Aorta (tissue), 5 donors: Measurements from ENCODE around the gene NPAS3. TPM values are rescaled to one million over a fixed set of nuclear protein-coding genes. Genes with fewer than 3 reads are reported as not detected.

ENCODE experiments used
- ATAC-seq: fragments of 200-7000 bp; cut with Tn5 transposase; one replicate; pipeline ENCODE4 v1.9.1; 2022; ENCODE audit warnings: moderate library complexity; ENCODE audit not compliant: low FRiP score
- DNase-seq, 2 donors: peaks; one replicate each; pipeline ENCODE4 v3.0.0-alpha.2; 2020
- H3K27ac ChIP-seq, 2 donors: one replicate each; pipeline ENCODE4 v1.5.1; 2013; ENCODE audit warnings: low read length in 2 of 2, mild to moderate bottlenecking in 2 of 2, moderate library complexity in 2 of 2, control low read depth in 1 of 2, inconsistent platforms in 1 of 2, low read depth in 1 of 2
- H3K27me3 ChIP-seq, 2 donors: one replicate each; pipeline ENCODE4 v1.6.1; 2013; ENCODE audit warnings: control low read depth in 1 of 2, low read length in 1 of 2, mild to moderate bottlenecking in 1 of 2, moderate library complexity in 1 of 2; ENCODE audit not compliant: insufficient read depth in 2 of 2, control insufficient read depth in 1 of 2
- H3K36me3 ChIP-seq, 2 donors: one replicate each; pipeline ENCODE4 v1.6.1; 2013; ENCODE audit warnings: control low read depth in 1 of 2, low read length in 1 of 2, mild to moderate bottlenecking in 1 of 2; ENCODE audit not compliant: insufficient read depth in 2 of 2, control insufficient read depth in 1 of 2
- H3K4me1 ChIP-seq, 2 donors: one replicate each; pipeline ENCODE4 v1.6.1; 2013; ENCODE audit warnings: low read length in 2 of 2, control low read depth in 1 of 2, mild to moderate bottlenecking in 1 of 2, moderate library complexity in 1 of 2; ENCODE audit not compliant: insufficient read depth in 2 of 2, control insufficient read depth in 1 of 2
- H3K4me3 ChIP-seq, 2 donors: one replicate each; pipeline ENCODE4 v1.5.1; 2013; ENCODE audit warnings: low read length in 2 of 2, control low read depth in 1 of 2, mild to moderate bottlenecking in 1 of 2
- H3K9me3 ChIP-seq: one replicate; pipeline ENCODE4 v1.6.1; 2013; ENCODE audit warnings: mild to moderate bottlenecking, low read length; ENCODE audit not compliant: control insufficient read depth
- WGBS, 2 donors: extraction: QIAGEN DNeasy Blood & Tissue Kit; methylation state at CpG; one replicate each; pipeline ENCODE4 v1.1.7; 2013; 5-methylcytosine and 5-hydroxymethylcytosine counted together
- intact Hi-C, 2 donors: fragments of 100-400 bp; cut with DNase I; formaldehyde crosslinking; loops; one replicate each; pipeline versions ENCODE4 v1.14.2 to v1.15.0; 2022
- polyA plus RNA-seq, 2 donors: library from polyadenylated mRNA; stranded (reverse); fragments of 200-250 nt; gene quantifications; one replicate each; pipeline ENCODE4 v1.2.3, GENCODE V29; 2013
- total RNA-seq, 2 donors: library from RNA; stranded (reverse); fragmentation: NEBNext Ultra II Directional; extraction: Animal tissue kit (Norgen Biotek cat#: 25700); gene quantifications; one replicate each; pipeline ENCODE4 v1.2.1, GENCODE V29; 2021
- donor health status: healthy with polysubstance abuse.
- donor health status: Bipolar disorder and iron deficiency.
- donor health status: DM: no; HTN: no; CAD: no.
- donor health status: DM: no; HTN: no; CAD: no.
- donor health status: DM: yes; HTN: yes; CAD: no.

The NPAS3 gene
- total and polyA plus RNA-seq, 4 donors = 0.13 to 4.3 (median 0.50) TPM

- Histone ChIP-seq H3K27me3 (peaks cover 0 to 2% of the 10 kb centered on the region in 2 donors), H3K36me3 (no peaks in the 10 kb centered on the region), H3K4me3 (no peak overlapping the region), H3K9me3 (peaks cover 1% of the 10 kb centered on the region), H3K27ac (no peak overlapping the region), H3K4me1 (no peaks in the 10 kb centered on the region)
- 79 to 91% methylated on average over 7 of the region's 7 CpGs for WGBS, 2 donors
- ATAC-seq = no peak
- DNase-seq = no peak
- intact Hi-C loops = no loop called here
Measured at GRCh38 chr14:33732175-33732574, 793.5 kb downstream of the NPAS3 start.

DNA sequence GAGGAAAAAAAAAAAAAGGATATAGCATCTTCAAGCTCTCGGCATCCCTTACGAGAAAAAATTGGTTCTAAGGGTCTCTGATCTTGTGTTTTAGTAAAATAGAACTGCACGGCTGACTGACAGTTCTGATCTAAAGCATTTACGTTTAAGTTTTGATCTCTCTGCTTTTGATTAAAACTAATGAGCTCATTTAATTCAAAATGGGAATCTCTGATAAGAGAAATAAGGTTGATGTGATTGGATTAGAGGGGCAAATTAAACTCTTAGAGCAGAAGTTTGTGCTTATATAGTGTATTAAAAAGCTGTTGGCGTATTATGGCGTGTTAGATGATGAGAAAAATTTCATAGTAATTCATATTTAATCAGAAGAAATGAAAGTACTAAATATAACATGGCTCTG is 794.6 kb downstream of the NPAS3 start:
- Histone ChIP-seq H3K27ac (no peak overlapping the region), H3K9me3 (peaks cover 1% of the 10 kb centered on the region), H3K4me3 (no peak overlapping the region), H3K27me3 (peaks cover 0 to 2% of the 10 kb centered on the region in 2 donors), H3K4me1 (no peaks in the 10 kb centered on the region), H3K36me3 (no peaks in the 10 kb centered on the region)
- 82 to 88% methylated on average over 6 of the region's 6 CpGs for WGBS, 2 donors
- DNase-seq (no peak), ATAC-seq (no peak)
- intact Hi-C loops = no loop called here

DNA sequence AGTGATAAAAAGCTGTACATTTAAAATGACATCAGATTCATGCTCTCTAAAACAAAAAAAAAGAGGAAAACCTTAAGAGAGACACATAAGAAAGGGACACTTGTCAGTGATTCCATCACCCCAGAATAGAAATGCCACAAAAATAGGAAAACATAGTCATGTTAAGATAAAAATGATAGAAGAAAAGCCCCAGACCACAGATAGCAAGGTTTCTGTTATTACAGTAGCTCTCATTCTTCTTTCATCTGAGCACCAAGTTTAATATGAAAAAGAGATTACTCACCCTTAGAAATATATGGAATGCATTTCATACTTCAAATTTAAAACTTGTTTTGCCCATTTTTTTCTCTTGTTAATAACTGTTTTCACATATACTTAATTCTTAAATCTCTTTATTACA is 795.0 kb downstream of the NPAS3 start:
- Histone ChIP-seq H3K9me3 (peaks cover 1% of the 10 kb centered on the region), H3K4me1 (peaks cover 0 to 1% of the 10 kb centered on the region in 2 donors), H3K27me3 (peaks cover 0 to 2% of the 10 kb centered on the region in 2 donors), H3K36me3 (no peaks in the 10 kb centered on the region), H3K4me3 (no peak overlapping the region), H3K27ac (no peak overlapping the region)
- DNase-seq (no peak), ATAC-seq (no peak)
- intact Hi-C loops = no loop called here

DNA sequence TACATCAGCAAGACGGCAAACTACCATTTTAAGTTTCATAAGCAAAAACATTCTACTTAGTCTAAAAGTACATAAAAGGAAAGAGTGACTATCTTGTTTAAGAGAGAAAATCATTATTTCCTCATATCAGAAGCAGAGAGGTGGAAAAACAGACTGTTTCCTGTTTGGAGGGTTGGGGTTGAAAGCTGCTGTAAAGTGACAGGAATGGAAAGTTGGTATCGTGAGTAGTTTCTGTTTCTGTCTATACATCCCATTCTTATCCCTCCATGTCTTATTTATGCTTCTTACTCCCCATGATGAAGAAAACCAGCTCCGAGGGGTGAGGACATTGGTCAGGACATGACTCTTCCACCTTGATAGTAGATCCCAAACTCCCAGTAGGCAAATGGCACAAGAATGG is 795.7 kb downstream of the NPAS3 start:
- Histone ChIP-seq H3K4me1 (peaks cover 0 to 2% of the 10 kb centered on the region in 2 donors), H3K36me3 (no peaks in the 10 kb centered on the region), H3K27me3 (peaks cover 0 to under 1% of the 10 kb centered on the region in 2 donors), H3K9me3 (peaks cover 1% of the 10 kb centered on the region), H3K4me3 (no peak overlapping the region), H3K27ac (no peak overlapping the region)
- ATAC-seq = no peak
- intact Hi-C loops = no loop called here
- DNase-seq = no peak
- WGBS, 2 donors = 58 to 60% methylated on average over 3 of the region's 3 CpGs

GRCh38 chr14:33736299-33736825 is 797.7 kb downstream of the NPAS3 start:
- ATAC-seq (no peak), DNase-seq (no peak)
- intact Hi-C loops = no loop called here
- H3K9me3 ChIP-seq = no peaks in the 10 kb centered on the region
- H3K4me3 ChIP-seq = no peak overlapping the region
- WGBS, 2 donors = 71 to 81% methylated on average over 3 of the region's 3 CpGs
- H3K27ac ChIP-seq = no peak overlapping the region
- no peaks in the 10 kb centered on the region for H3K27me3 ChIP-seq
- no peaks in the 10 kb centered on the region for H3K36me3 ChIP-seq
- peaks cover 0 to 2% of the 10 kb centered on the region in 2 donors for H3K4me1 ChIP-seq

- DNase-seq = no peak
- Histone ChIP-seq H3K9me3 (no peaks in the 10 kb centered on the region), H3K27ac (no peak overlapping the region), H3K4me3 (no peak overlapping the region), H3K4me1 (peaks cover 0 to 2% of the 10 kb centered on the region in 2 donors), H3K36me3 (no peaks in the 10 kb centered on the region), H3K27me3 (no peaks in the 10 kb centered on the region)
- 79 to 91% methylated on average over 3 of the region's 3 CpGs for WGBS, 2 donors
- intact Hi-C loops = no loop called here
- no peak for ATAC-seq
Measured at GRCh38 chr14:33736979-33737378, 798.3 kb downstream of the NPAS3 start.

GRCh38 chr14:33737446-33737845 is 798.8 kb downstream of the NPAS3 start:
- Histone ChIP-seq H3K36me3 (no peaks in the 10 kb centered on the region), H3K4me1 (peaks cover 0 to 2% of the 10 kb centered on the region in 2 donors), H3K27me3 (no peaks in the 10 kb centered on the region), H3K27ac (no peak overlapping the region), H3K9me3 (no peaks in the 10 kb centered on the region), H3K4me3 (no peak overlapping the region)
- intact Hi-C loops = no loop called here
- no peak for DNase-seq
- WGBS, 2 donors = 93 to 95% methylated on average over 2 of the region's 2 CpGs
- ATAC-seq = no peak

DNA sequence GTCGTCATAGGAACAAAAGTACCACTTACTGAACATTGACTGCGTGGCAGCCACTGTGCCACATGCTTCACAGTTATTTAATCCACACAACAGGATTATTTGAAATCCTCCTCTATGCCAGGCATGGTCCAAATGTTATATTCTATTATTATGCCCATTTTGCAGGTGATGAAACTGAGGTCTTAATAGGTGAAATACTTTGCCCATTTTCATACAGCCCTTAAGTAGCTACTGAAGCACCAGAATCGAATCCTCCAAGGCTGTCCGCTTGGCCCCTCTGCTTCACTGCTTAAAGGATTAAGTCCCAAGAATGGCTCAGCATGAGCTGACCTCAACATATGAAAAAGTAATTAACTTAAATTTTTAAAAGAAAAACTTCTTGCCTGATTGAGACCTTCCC is 799.4 kb downstream of the NPAS3 start:
- no peak for DNase-seq
- no peak for ATAC-seq
- intact Hi-C loops = no loop called here
- H3K4me1 ChIP-seq = peaks cover 0 to 2% of the 10 kb centered on the region in 2 donors
- WGBS, 2 donors = 93 to 94% methylated on average over 4 of the region's 4 CpGs
- H3K9me3 ChIP-seq = no peaks in the 10 kb centered on the region
- H3K36me3 ChIP-seq = no peaks in the 10 kb centered on the region
- no peak overlapping the region for H3K27ac ChIP-seq
- H3K4me3 ChIP-seq = no peak overlapping the region
- H3K27me3 ChIP-seq = no peaks in the 10 kb centered on the region

GRCh38 chr14:33738491-33738890 is 799.8 kb downstream of the NPAS3 start:
- 88 to 91% methylated on average over 3 of the region's 3 CpGs for WGBS, 2 donors
- Histone ChIP-seq H3K4me3 (no peak overlapping the region), H3K36me3 (no peaks in the 10 kb centered on the region), H3K27me3 (no peaks in the 10 kb centered on the region), H3K4me1 (peaks cover 0 to 2% of the 10 kb centered on the region in 2 donors), H3K27ac (no peak overlapping the region), H3K9me3 (no peaks in the 10 kb centered on the region)
- DNase-seq (no peak), ATAC-seq (no peak)
- intact Hi-C loops = no loop called here
